ENCODE data around the gene LAMP2.

LAMP2 gene

GRCh38 chrX:120453985-120454384 is 15.1 kb downstream of the LAMP2 start:
- no peak for DNase-seq

GRCh38 chrX:120452131-120452530 is 17.0 kb downstream of the LAMP2 start:
- DNase-seq, result no peak

- no peak for DNase-seq
Observed at GRCh38 chrX:120450163-120450562, 18.9 kb downstream of the LAMP2 start.

- no peak for DNase-seq
Observed at GRCh38 chrX:120446498-120446897, 22.6 kb downstream of the LAMP2 start.

- no peak for DNase-seq
Observed at GRCh38 chrX:120439921-120440320, 29.2 kb downstream of the LAMP2 start.

- DNase-seq, result no peak
Observed at GRCh38 chrX:120429776-120430540, 39.1 kb downstream of the LAMP2 start.

GRCh38 chrX:120428309-120428708 is 40.8 kb downstream of the LAMP2 start:
- DNase-seq, result no peak

- no peak for DNase-seq
Observed at GRCh38 chrX:120426599-120426998, 42.5 kb downstream of the LAMP2 start.

- DNase-seq, result no peak
Observed at GRCh38 chrX:120419463-120419862, 49.6 kb downstream of the LAMP2 start.

GRCh38 chrX:120408168-120408567 is 60.9 kb downstream of the LAMP2 start:
- no peak for DNase-seq

GRCh38 chrX:120406638-120407037 is 62.5 kb downstream of the LAMP2 start:
- DNase-seq, result no peak

GRCh38 chrX:120402369-120402768 is 66.7 kb downstream of the LAMP2 start:
- no peak for DNase-seq

- no peak for DNase-seq
Observed at GRCh38 chrX:120401301-120401700, 67.8 kb downstream of the LAMP2 start.

- peak; percentile 2 for DNase-seq
Observed at GRCh38 chrX:120380699-120381098, 88.4 kb downstream of the LAMP2 start.

- DNase-seq, result no peak
Observed at GRCh38 chrX:120379937-120380681, 89.0 kb downstream of the LAMP2 start.

GRCh38 chrX:120378570-120378969 is 90.5 kb downstream of the LAMP2 start:
- no peak for DNase-seq

All from NCI-H526 treated with DMSO at 0.1 percent for 48 hours (cell line).